H9 (cell line): ENCODE measurements around the gene ARHGEF12. TPM values are rescaled to one million over a fixed set of nuclear protein-coding genes. Genes with fewer than 3 reads are reported as not detected.

ENCODE experiments used
- DNase-seq: peaks from one replicate; pipeline ENCODE4 v3.0.0-alpha.2; 2017
- H2AFZ ChIP-seq: one replicate; pipeline ENCODE4 v1.6.1; 2013; ENCODE audit warnings: mild to moderate bottlenecking, low read length, control low read depth, moderate library complexity
- H2AK5ac ChIP-seq: 2 replicates; pipeline ENCODE4 v1.6.1; 2013; ENCODE audit warnings: low read length, control low read depth, mixed read lengths; ENCODE audit not compliant: insufficient read length
- H2BK120ac ChIP-seq: one replicate; pipeline ENCODE4 v1.6.1; 2013; ENCODE audit warnings: low read depth, mild to moderate bottlenecking, low read length, control low read depth, inconsistent platforms; ENCODE audit not compliant: poor library complexity, severe bottlenecking
- H2BK12ac ChIP-seq: 2 replicates; pipeline ENCODE4 v1.6.1; 2013; ENCODE audit warnings: low read length, control low read depth, mixed read lengths, low read depth; ENCODE audit not compliant: insufficient read length
- H2BK15ac ChIP-seq: 2 replicates; pipeline ENCODE4 v1.6.1; 2013; ENCODE audit warnings: low read depth, low read length, control low read depth
- H2BK20ac ChIP-seq: one replicate; pipeline ENCODE4 v1.6.1; 2013; ENCODE audit warnings: low read depth, mild to moderate bottlenecking, low read length, control low read depth, inconsistent platforms; ENCODE audit not compliant: poor library complexity, severe bottlenecking
- H2BK5ac ChIP-seq: 2 replicates; pipeline ENCODE4 v1.6.1; 2013; ENCODE audit warnings: low read length, control low read depth, mixed read lengths; ENCODE audit not compliant: insufficient read length
- H3K14ac ChIP-seq: 2 replicates; pipeline ENCODE4 v1.6.1; 2013; ENCODE audit warnings: low read length, control low read depth; ENCODE audit not compliant: insufficient read depth
- H3K18ac ChIP-seq: 2 replicates; pipeline ENCODE4 v1.6.1; 2013; ENCODE audit warnings: low read depth, mild to moderate bottlenecking, mixed read lengths, low read length, control low read depth; ENCODE audit not compliant: insufficient read length
- H3K23ac ChIP-seq: 2 replicates; pipeline ENCODE4 v1.6.1; 2013; ENCODE audit warnings: low read length, control low read depth, mixed read lengths, low read depth; ENCODE audit not compliant: insufficient read length
- H3K23me2 ChIP-seq: 2 replicates; pipeline ENCODE4 v1.6.1; 2013; ENCODE audit warnings: low read depth, mild to moderate bottlenecking, mixed read lengths, low read length, control low read depth; ENCODE audit not compliant: insufficient read length, poor library complexity, severe bottlenecking
- H3K27ac ChIP-seq: 2 replicates; pipeline ENCODE4 v1.5.1; 2013; ENCODE audit warnings: low read length, control low read depth, mixed read lengths, low read depth; ENCODE audit not compliant: insufficient read length
- H3K27me3 ChIP-seq: 2 replicates; pipeline ENCODE4 v1.6.1; 2013; ENCODE audit warnings: low read length, control low read depth, inconsistent platforms; ENCODE audit not compliant: insufficient read depth
- H3K4ac ChIP-seq: 2 replicates; pipeline ENCODE4 v1.6.1; 2013; ENCODE audit warnings: low read depth, mild to moderate bottlenecking, control low read depth, inconsistent platforms, low read length, moderate library complexity
- H3K4me1 ChIP-seq: 2 replicates; pipeline ENCODE4 v1.6.1; 2013; ENCODE audit warnings: low read length, control low read depth, inconsistent platforms; ENCODE audit not compliant: insufficient read depth
- H3K4me2 ChIP-seq: 2 replicates; pipeline ENCODE4 v1.6.1; 2013; ENCODE audit warnings: low read length, control low read depth, mixed read lengths; ENCODE audit not compliant: insufficient read length, insufficient read depth
- H3K56ac ChIP-seq: 2 replicates; pipeline ENCODE4 v1.6.1; 2013; ENCODE audit warnings: low read depth, mild to moderate bottlenecking, mixed read lengths, low read length, control low read depth; ENCODE audit not compliant: insufficient read length
- H3K79me1 ChIP-seq: 2 replicates; pipeline ENCODE4 v1.6.1; 2013; ENCODE audit warnings: low read depth, mild to moderate bottlenecking, moderate library complexity, low read length, control low read depth, inconsistent platforms; ENCODE audit not compliant: insufficient read depth, poor library complexity, severe bottlenecking
- H3K79me2 ChIP-seq: 2 replicates; pipeline ENCODE4 v1.6.1; 2013; ENCODE audit warnings: low read length, control low read depth, inconsistent platforms; ENCODE audit not compliant: insufficient read depth
- H3K9ac ChIP-seq: 2 replicates; pipeline ENCODE4 v1.6.1; 2013; ENCODE audit warnings: low read length, control low read depth, mixed read lengths; ENCODE audit not compliant: insufficient read length; ENCODE audit errors: extremely low read depth
- H3K9me3 ChIP-seq: one replicate; pipeline ENCODE4 v1.6.1; 2013; ENCODE audit warnings: low read depth, low read length, inconsistent platforms; ENCODE audit not compliant: control insufficient read depth
- H3T11ph ChIP-seq: one replicate; pipeline ENCODE4 v1.6.1; 2013; ENCODE audit warnings: mild to moderate bottlenecking, low read length, control low read depth, inconsistent platforms
- H4K20me1 ChIP-seq: one replicate; pipeline ENCODE4 v1.6.1; 2013; ENCODE audit not compliant: control insufficient read depth, insufficient read length, insufficient read depth
- H4K5ac ChIP-seq: 2 replicates; pipeline ENCODE4 v1.6.1; 2013; ENCODE audit warnings: low read depth, mild to moderate bottlenecking, mixed read lengths, low read length, control low read depth; ENCODE audit not compliant: insufficient read length
- H4K8ac ChIP-seq: replicated peaks from 2 replicates; pipeline ENCODE4 v1.6.1; 2013; ENCODE audit warnings: low read length, control low read depth, mixed read lengths, low read depth; ENCODE audit not compliant: insufficient read length
- H4K91ac ChIP-seq: 2 replicates; pipeline ENCODE4 v1.6.1; 2013; ENCODE audit warnings: low read depth, mild to moderate bottlenecking, moderate library complexity, mixed read lengths, low read length, control low read depth; ENCODE audit not compliant: insufficient read length
- H3K27ac Mint-ChIP-seq, 3 experiments: 2 replicates in 2 of 3; 3 replicates in 1 of 3; pipeline ENCODE4 v1.8.0; 2020 to 2021; ENCODE audit warnings: mixed read lengths in 3 of 3, mild to moderate bottlenecking in 1 of 3, moderate library complexity in 1 of 3
- H3K27me3 Mint-ChIP-seq: 2 replicates; pipeline ENCODE4 v1.8.0; 2021; ENCODE audit warnings: low read depth, mild to moderate bottlenecking, moderate library complexity, mixed read lengths
- H3K36me3 Mint-ChIP-seq, 3 experiments: 2 replicates in 2 of 3; 3 replicates in 1 of 3; pipeline ENCODE4 v1.8.0; 2020 to 2021; ENCODE audit warnings: low read depth in 3 of 3, mixed read lengths in 3 of 3; ENCODE audit not compliant: insufficient read depth in 1 of 3
- H3K4me1 Mint-ChIP-seq, 2 experiments: 2 replicates each; pipeline ENCODE4 v1.8.0; 2020; ENCODE audit warnings: mixed read lengths in 2 of 2
- H3K4me3 Mint-ChIP-seq, 2 experiments: 2 replicates in 1 of 2; 3 replicates in 1 of 2; pipeline ENCODE4 v1.8.0; 2020 to 2021; ENCODE audit warnings: mild to moderate bottlenecking in 2 of 2, mixed read lengths in 2 of 2, moderate library complexity in 1 of 2
- H3K9me3 Mint-ChIP-seq, 2 experiments: 2 replicates in 1 of 2; 3 replicates in 1 of 2; pipeline ENCODE4 v1.8.0; 2020; ENCODE audit warnings: mild to moderate bottlenecking in 2 of 2, mixed read lengths in 2 of 2, moderate library complexity in 1 of 2
- CTCF ChIP-seq: fragments of 200-600 bp; sonication (generic); conservative IDR thresholded peaks from 3 replicates; pipeline ENCODE4 v1.8.0; 2021; ENCODE audit warnings: antibody characterized with exemption, mild to moderate bottlenecking
- WGBS: extraction: QIAGEN DNeasy Blood & Tissue Kit; methylation state at CpG from one replicate; pipeline ENCODE4 v1.1.7; 2013; ENCODE audit warnings: missing lambda C conversion rate, low lambda C conversion rate, mixed read lengths; ENCODE audit not compliant: insufficient read length; ENCODE audit errors: extremely low coverage; 5-methylcytosine and 5-hydroxymethylcytosine counted together
- total RNA-seq: library from RNA; stranded (reverse); gene quantifications from 2 replicates; pipeline ENCODE4 v1.2.1, GENCODE V29; 2021

ARHGEF12 gene
- total RNA-seq, 1 experiment from 2014 or later, result 27.0 TPM

GRCh38 chr11:120442031-120442430 is 105.8 kb downstream of the ARHGEF12 start:
- Histone ChIP-seq H2AFZ (no peak overlapping the region), H3K9ac (no peak overlapping the region), H2BK5ac (no peak overlapping the region), H4K91ac (no peak overlapping the region), H2BK12ac (no peak overlapping the region), H2BK120ac (no peak overlapping the region), H2BK20ac (no peak overlapping the region), H3K9me3 (no peaks in the 10 kb centered on the region), H3K14ac (no peak overlapping the region), H2AK5ac (no peak overlapping the region), H4K20me1 (no peaks in the 10 kb centered on the region), H3K79me2 (no peaks in the 10 kb centered on the region), H3K4ac (no peak overlapping the region), H3K23ac (no peak overlapping the region), H3K79me1 (no peaks in the 10 kb centered on the region), H3T11ph (no peak overlapping the region), H3K27ac (no peak overlapping the region), H3K18ac (no peak overlapping the region), H3K27me3 (no peaks in the 10 kb centered on the region), H2BK15ac (no peak overlapping the region), H3K23me2 (no peaks in the 10 kb centered on the region), H3K56ac (no peak overlapping the region), H4K8ac (no peak overlapping the region), H4K5ac (no peak overlapping the region), H3K4me2 (no peak overlapping the region), H3K4me1 (no peaks in the 10 kb centered on the region)
- Mint-ChIP-seq H3K27me3 (no peaks in the 10 kb centered on the region), H3K27ac (0 out of 7 replicates have a peak overlapping the region, but pooled peaks of 1 of the 3 experiments have one; percentile 41), H3K36me3 (peaks cover 4 to 35% (median 20%) of the 10 kb centered on the region in 3 experiments; a peak in 5 of 7 replicates), H3K9me3 (no peaks in the 10 kb centered on the region), H3K4me1 (no peaks in the 10 kb centered on the region), H3K4me3 (no peak overlapping the region)
- DNase-seq, result no peak
- WGBS, result no CpG with 5 or more reads among the region's 3 CpGs
- no peak for TF ChIP-seq CTCF
